Superior temporal gyrus (tissue), 1 donor: ENCODE measurements around the gene GMPPB.

Experiments used
- DNase-seq: peaks from one replicate; pipeline ENCODE4 v3.0.0-alpha.2; 2016; ENCODE audit errors: extremely low spot score

The GMPPB gene

GRCh38 chr3:49729966-49730609 is 6.3 kb upstream of the GMPPB start:
- DNase-seq = no peak

GRCh38 chr3:49727924-49728361 is 4.2 kb upstream of the GMPPB start:
- DNase-seq = no peak

GRCh38 chr3:49727154-49727923 is 3.6 kb upstream of the GMPPB start:
- no peak for DNase-seq

- DNase-seq = no peak
Measured at GRCh38 chr3:49725906-49726681, 2.3 kb upstream of the GMPPB start.

- DNase-seq = no peak
Measured at GRCh38 chr3:49724586-49724985, 835 bp upstream of the GMPPB start.

- DNase-seq = no peak
Measured at GRCh38 chr3:49723296-49723627, 489 bp downstream of the GMPPB start.

GRCh38 chr3:49722896-49723295 is 855 bp downstream of the GMPPB start:
- no peak for DNase-seq

GRCh38 chr3:49721896-49722781 is 1.6 kb downstream of the GMPPB start:
- DNase-seq = no peak

- no peak for DNase-seq
Measured at GRCh38 chr3:49721596-49721895, 2.2 kb downstream of the GMPPB start.

GRCh38 chr3:49720855-49721595 is 2.7 kb downstream of the GMPPB start:
- DNase-seq = no peak

GRCh38 chr3:49719214-49719884 is 4.4 kb downstream of the GMPPB start, which contains the start of gene AMIGO3:
TSS of gene AMIGO3 (minus strand) at chr3:49719684. CDS start at chr3:49719465, 219 bp downstream.
- DNase-seq = peak; percentile 96

- DNase-seq = no peak
Measured at GRCh38 chr3:49718858-49719213, 4.9 kb downstream of the GMPPB start.

GRCh38 chr3:49717959-49718857 is 5.5 kb downstream of the GMPPB start:
- no peak for DNase-seq

GRCh38 chr3:49717211-49717958 is 6.4 kb downstream of the GMPPB start:
- no peak for DNase-seq

- no peak for DNase-seq
Measured at GRCh38 chr3:49716691-49717210, 7.0 kb downstream of the GMPPB start.

- no peak for DNase-seq
Measured at GRCh38 chr3:49716169-49716568, 7.6 kb downstream of the GMPPB start.

- no peak for DNase-seq
Measured at GRCh38 chr3:49715611-49716121, 8.1 kb downstream of the GMPPB start.
